SH-SY5Y (cell line): ENCODE data around the gene TASP1.

Experiments used
- GATA2 ChIP-seq: IDR thresholded peaks from 2 replicates; pipeline ENCODE4 v1.6.1; 2011; ENCODE audit warnings: mild to moderate bottlenecking, low read depth, low read length
- GATA3 ChIP-seq: IDR thresholded peaks from 2 replicates; pipeline ENCODE4 v1.6.1; 2011; ENCODE audit warnings: low read depth, mild to moderate bottlenecking, low read length, moderate library complexity

Gene TASP1

GRCh38 chr20:13418263-13419229 lies 220.2 kb downstream of the TASP1 start:
- TF ChIP-seq GATA2 = no peak
- no peak for TF ChIP-seq GATA3

- TF ChIP-seq GATA3 = no peak
- no peak for TF ChIP-seq GATA2
Observed at GRCh38 chr20:13416531-13416930, 222.2 kb downstream of the TASP1 start.

GRCh38 chr20:13412806-13413445 lies 225.8 kb downstream of the TASP1 start:
- TF ChIP-seq GATA3 (no peak), GATA2 (no peak)

- no peak for TF ChIP-seq GATA2
- no peak for TF ChIP-seq GATA3
Observed at GRCh38 chr20:13404293-13404692, 234.4 kb downstream of the TASP1 start.

GRCh38 chr20:13403453-13403852 lies 235.3 kb downstream of the TASP1 start:
- TF ChIP-seq GATA2 = no peak

- TF ChIP-seq GATA2 = no peak
- no peak for TF ChIP-seq GATA3
Observed at GRCh38 chr20:13402986-13403385, 235.7 kb downstream of the TASP1 start.

- TF ChIP-seq GATA2 (no peak), GATA3 (no peak)
Observed at GRCh38 chr20:13402171-13402760, 236.5 kb downstream of the TASP1 start.

- TF ChIP-seq GATA3 (no peak), GATA2 (no peak)
Observed at GRCh38 chr20:13401596-13401995, 237.1 kb downstream of the TASP1 start.

- no peak for TF ChIP-seq GATA3
- TF ChIP-seq GATA2 = no peak
Observed at GRCh38 chr20:13400453-13400852, 238.3 kb downstream of the TASP1 start.

GRCh38 chr20:13397300-13397724 lies 241.4 kb downstream of the TASP1 start:
- no peak for TF ChIP-seq GATA3
- TF ChIP-seq GATA2 = no peak

GRCh38 chr20:13396826-13397225 lies 241.9 kb downstream of the TASP1 start:
- TF ChIP-seq GATA3 (no peak), GATA2 (no peak)

GRCh38 chr20:13396022-13396421 lies 242.7 kb downstream of the TASP1 start:
- no peak for TF ChIP-seq GATA3
- no peak for TF ChIP-seq GATA2

GRCh38 chr20:13395232-13395631 lies 243.5 kb downstream of the TASP1 start:
- no peak for TF ChIP-seq GATA2
- no peak for TF ChIP-seq GATA3

- no peak for TF ChIP-seq GATA3
- TF ChIP-seq GATA2 = no peak
Observed at GRCh38 chr20:13392391-13392790, 246.3 kb downstream of the TASP1 start.

GRCh38 chr20:13389115-13389514 lies 249.6 kb downstream of the TASP1 start:
- TF ChIP-seq GATA3 (no peak), GATA2 (no peak)

- TF ChIP-seq GATA3 = no peak
- no peak for TF ChIP-seq GATA2
Observed at GRCh38 chr20:13384132-13384531, 254.6 kb downstream of the TASP1 start.
